PFSK-1 (cell line): ENCODE measurements around the gene RPS6KA3.

Source experiments
- POLR2AphosphoS5 ChIP-seq: IDR thresholded peaks from 2 replicates; pipeline ENCODE4 v1.6.1; 2012; ENCODE audit warnings: low read depth, mild to moderate bottlenecking, control low read depth, low read length, moderate library complexity
- TAF1 ChIP-seq: IDR thresholded peaks from 2 replicates; pipeline ENCODE4 v1.6.1; 2012; ENCODE audit warnings: low read length, control low read depth, borderline replicate concordance; ENCODE audit not compliant: insufficient read depth

GRCh38 chrX:20229155-20229554 is 37.6 kb downstream of the RPS6KA3 start:
- TF ChIP-seq TAF1 (no peak), POLR2AphosphoS5 (no peak)
